HepG2 (cell line): ENCODE results near the gene PKD2L1. TPM values are rescaled to one million over a fixed set of nuclear protein-coding genes. Genes with fewer than 3 reads are reported as not detected.
A peak's percentile ranks its signal among the peaks of the same experiment; 100 is the strongest.

Experiments used
- HDAC1 ChIP-seq: sonication (generic); formaldehyde crosslinking; IDR thresholded peaks from 2 replicates; pipeline ENCODE4 v1.5.1; 2020; ENCODE audit warnings: mild to moderate bottlenecking, missing genetic modification reagents
- HNF1B ChIP-seq: sonication (generic); formaldehyde crosslinking; IDR thresholded peaks from 2 replicates; pipeline ENCODE4 v1.5.1; 2020; ENCODE audit warnings: mild to moderate bottlenecking, moderate library complexity, missing genetic modification reagents
- ISL2 ChIP-seq: sonication (generic); formaldehyde crosslinking; IDR thresholded peaks from 2 replicates; pipeline ENCODE4 v1.5.0; 2020; ENCODE audit warnings: missing genetic modification reagents
- MAF1 ChIP-seq: sonication (generic); formaldehyde crosslinking; IDR thresholded peaks from 2 replicates; pipeline ENCODE4 v1.5.0; 2020; ENCODE audit warnings: missing genetic modification reagents, borderline replicate concordance
- NCOR1 ChIP-seq: fragments of 200-600 bp; sonication (generic); IDR thresholded peaks from 2 replicates; pipeline ENCODE4 v1.7.0; 2017; ENCODE audit warnings: antibody characterized with exemption, low read length, borderline replicate concordance
- NKX3-1 ChIP-seq: sonication (generic); formaldehyde crosslinking; IDR thresholded peaks from 2 replicates; pipeline ENCODE4 v1.5.0; 2020; ENCODE audit warnings: missing genetic modification reagents
- NRL ChIP-seq: sonication (generic); formaldehyde crosslinking; IDR thresholded peaks from 2 replicates; pipeline ENCODE4 v1.5.0; 2020; ENCODE audit warnings: missing genetic modification reagents, mild to moderate bottlenecking, moderate library complexity, borderline replicate concordance
- POLR2G ChIP-seq: fragments of 200-400 bp; formaldehyde crosslinking; IDR thresholded peaks from 2 replicates; pipeline ENCODE4 v1.6.1; 2018; ENCODE audit warnings: mild to moderate bottlenecking, low read depth, low read length, moderate library complexity
- SALL1 ChIP-seq: sonication (generic); formaldehyde crosslinking; IDR thresholded peaks from 2 replicates; pipeline ENCODE4 v1.8.0; 2022; ENCODE audit warnings: mild to moderate bottlenecking, missing genetic modification reagents
- SNAPC2 ChIP-seq: sonication (generic); formaldehyde crosslinking; IDR thresholded peaks from 2 replicates; pipeline ENCODE4 v1.8.1; 2022; ENCODE audit warnings: mild to moderate bottlenecking, missing genetic modification reagents
- ZBTB33 ChIP-seq: sonication (generic); formaldehyde crosslinking; IDR thresholded peaks from 2 replicates; pipeline ENCODE4 v1.4.0; 2020; ENCODE audit warnings: missing genetic modification reagents
- ZFP91 ChIP-seq: sonication (generic); formaldehyde crosslinking; IDR thresholded peaks from 2 replicates; pipeline ENCODE4 v1.9.0; 2022; ENCODE audit warnings: missing genetic modification reagents, mild to moderate bottlenecking, borderline replicate concordance
- ZNF430 ChIP-seq: sonication (generic); formaldehyde crosslinking; IDR thresholded peaks from 2 replicates; pipeline ENCODE4 v1.9.0; 2021; ENCODE audit warnings: mild to moderate bottlenecking, missing genetic modification reagents
- ZNF687 ChIP-seq: sonication (generic); formaldehyde crosslinking; IDR thresholded peaks from 2 replicates; pipeline ENCODE4 v1.5.1; 2020; ENCODE audit warnings: mild to moderate bottlenecking, missing genetic modification reagents, moderate library complexity
- ZSCAN5A ChIP-seq: sonication (generic); formaldehyde crosslinking; IDR thresholded peaks from 2 replicates; pipeline ENCODE4 v1.8.0; 2022; ENCODE audit warnings: mild to moderate bottlenecking, missing genetic modification reagents, borderline replicate concordance
- polyA plus RNA-seq, 8 experiments: library from polyadenylated mRNA; depleted of rRNA in 3 of 8; stranded (reverse) in 7 of 8; unstranded in 1 of 8; fragments of >200 nt; fragmentation: Illumina TruSeq in 4 of 8; extraction: Trizol in 4 of 8; gene quantifications; 2 replicates each; pipeline versions ENCODE4 v1.2.1 to v1.2.3, GENCODE V29; 2011 to 2016; ENCODE audit warnings: low read depth in 4 of 8, missing spikeins in 1 of 8, mixed read lengths in 1 of 8; ENCODE audit not compliant: insufficient read depth in 1 of 8
- total RNA-seq, 5 experiments: library from RNA; depleted of rRNA; stranded (reverse); fragments of >200 nt; fragmentation: Illumina TruSeq; extraction: Trizol; gene quantifications; 2 replicates each; pipeline ENCODE4 v1.2.3, GENCODE V29; 2016; ENCODE audit warnings: low read depth in 1 of 5

The PKD2L1 gene
- total and polyA plus RNA-seq, 2 of the 13 experiments (the other 11 are each of a cell fraction or from before 2014, with no cell fraction given) = 0.07 to 0.15 TPM

GRCh38 chr10:100362570-100363496, 32.8 kb upstream of the PKD2L1 start (continued):
- TF ChIP-seq POLR2G (peak; percentile 28; the same call in 1 of the 2 replicates), ZNF430 (CRISPR knock-in tag) (no peak), HNF1B (CRISPR knock-in tag) (no peak), ISL2 (0 out of 2 replicates have a peak, but pooled peaks have one; percentile 10), SNAPC2 (CRISPR knock-in tag) (0 out of 2 replicates have a peak, but pooled peaks have one; percentile 16), ZNF687 (peak; percentile 60), ZBTB33 (CRISPR knock-in tag) (no peak), MAF1 (CRISPR knock-in tag) (no peak), NCOR1 (no peak), HDAC1 (no peak), NKX3-1 (CRISPR knock-in tag) (0 out of 2 replicates have a peak, but pooled peaks have one; percentile 38), SALL1 (CRISPR knock-in tag) (0 out of 2 replicates have a peak, but pooled peaks have one; percentile 11), ZFP91 (peak; percentile 32; the same call in 1 of the 2 replicates), NRL (CRISPR knock-in tag) (0 out of 2 replicates have a peak, but pooled peaks have one; percentile 29), ZSCAN5A (no peak)
